Measurements from ENCODE around the gene POU3F3.
A peak's percentile ranks its signal among the peaks of the same experiment; 100 is the strongest.

Gene POU3F3

GRCh38 chr2:104876606-104877570, 23.0 kb downstream of the POU3F3 start:
- no peak for DNase-seq (ENCODE audit: low read depth in 2 of 2)

DNA sequence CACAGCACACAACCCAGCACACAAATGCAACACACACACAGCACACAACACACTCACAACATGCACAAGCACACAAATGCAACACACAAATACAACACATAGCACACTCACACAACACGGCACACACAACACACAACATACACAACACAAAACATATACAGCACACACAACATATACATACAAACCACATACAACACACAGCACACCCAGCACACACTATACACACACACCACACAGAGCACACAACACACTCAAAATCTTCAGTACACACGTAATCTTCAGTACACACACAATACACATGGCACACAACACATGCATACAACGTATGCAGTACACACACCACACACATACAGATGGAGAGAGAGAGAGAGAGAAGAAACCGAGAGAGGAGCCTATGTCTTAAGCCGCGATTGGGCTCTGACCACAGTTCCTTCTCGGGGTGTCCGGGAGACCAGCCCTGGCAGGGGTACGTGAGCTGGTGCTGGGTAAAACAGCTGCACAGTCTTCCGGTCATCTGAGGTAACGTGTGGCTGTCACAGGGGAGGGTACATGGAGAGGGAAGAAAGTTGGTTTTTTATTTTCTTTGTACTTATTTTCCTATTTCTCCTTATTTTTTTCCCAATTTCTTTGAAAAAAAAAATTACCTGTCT, 25.1 kb downstream of the POU3F3 start:
- no peak for DNase-seq (ENCODE audit: low read depth in 2 of 2)

GRCh38 chr2:104880076-104880475, 26.2 kb downstream of the POU3F3 start:
- DNase-seq (ENCODE audit: low read depth in 2 of 2) = no peak

DNA sequence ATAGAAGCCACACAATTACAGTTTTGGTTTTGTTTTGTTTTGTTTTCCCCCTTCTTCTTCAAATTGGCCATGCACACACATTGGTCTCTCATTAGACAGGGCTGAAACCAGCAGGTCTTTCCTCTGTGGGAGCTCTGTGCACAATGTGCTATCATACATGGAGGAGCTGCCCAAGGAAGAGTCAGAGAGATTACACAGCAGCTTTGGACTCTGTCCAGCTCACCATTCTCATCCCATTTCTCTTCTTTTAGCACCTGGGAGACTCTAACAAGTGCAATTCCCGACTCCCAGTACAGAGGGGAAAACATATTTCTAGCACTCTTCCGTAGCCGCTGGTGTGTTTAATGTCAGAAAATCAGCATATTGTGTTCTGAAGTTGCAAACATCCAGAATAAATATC, 29.4 kb downstream of the POU3F3 start:
- DNase-seq (ENCODE audit: low read depth in 2 of 2) = no peak

GRCh38 chr2:104885119-104885782, 31.3 kb downstream of the POU3F3 start:
- DNase-seq (ENCODE audit: low read depth in 2 of 2) = no peak

DNA sequence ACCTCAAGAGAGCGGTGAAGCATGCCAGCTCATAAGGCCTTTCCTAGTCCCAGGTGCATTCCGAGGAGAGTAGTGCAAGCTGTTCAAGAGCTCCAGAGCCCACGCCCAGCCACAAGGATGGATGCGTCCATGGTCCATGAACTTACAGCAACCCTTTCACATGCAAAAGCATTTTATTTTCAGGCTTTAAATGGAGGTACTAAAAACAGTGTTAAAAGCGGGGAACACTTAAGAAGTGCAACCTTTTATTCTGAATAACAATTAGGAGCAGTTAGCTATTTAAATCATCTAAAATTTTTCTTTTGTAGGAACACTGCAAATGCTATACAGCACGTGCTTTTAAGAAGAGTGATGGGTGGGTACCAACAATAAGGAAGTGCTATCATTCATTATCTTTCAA, 33.8 kb downstream of the POU3F3 start:
- DNase-seq (ENCODE audit: low read depth in 2 of 2) = no peak

- no peak for DNase-seq (ENCODE audit: low read depth in 2 of 2)
Measured at GRCh38 chr2:104888489-104889258, 34.8 kb downstream of the POU3F3 start.

DNA sequence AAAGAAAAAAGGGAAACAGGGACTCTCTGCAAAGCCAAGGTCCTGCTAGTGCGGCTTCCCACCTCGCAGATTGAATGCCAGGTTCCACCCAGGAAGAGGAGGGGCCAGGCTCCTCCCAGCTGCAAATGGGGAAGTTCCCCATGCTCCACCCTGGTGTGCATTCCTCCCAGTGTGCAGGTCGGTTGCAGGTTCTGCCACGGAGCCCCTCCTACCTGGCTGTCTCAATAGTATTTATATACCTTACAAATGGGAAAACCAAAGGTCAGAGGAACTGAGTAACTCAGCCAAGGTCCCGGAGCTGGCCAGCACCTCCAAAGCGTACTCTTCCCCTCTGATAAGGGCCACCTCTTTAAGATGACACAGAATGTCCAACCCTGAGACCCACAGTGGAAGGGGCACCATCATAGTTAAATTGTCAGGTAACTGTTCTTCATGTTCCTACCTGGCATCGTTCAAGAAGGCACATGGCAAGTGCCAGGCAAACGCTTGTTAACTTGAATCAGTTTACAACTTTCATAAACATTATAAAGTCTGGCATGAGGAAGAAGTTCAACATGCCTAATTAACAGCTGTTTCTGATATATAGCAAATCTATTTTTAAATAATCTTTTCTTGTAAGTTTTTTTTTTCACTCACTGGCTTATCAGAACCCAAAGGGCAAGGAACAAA, 35.5 kb downstream of the POU3F3 start:
- no peak for DNase-seq (ENCODE audit: low read depth in 2 of 2)

GRCh38 chr2:104889960-104890684, 36.2 kb downstream of the POU3F3 start:
- DNase-seq (ENCODE audit: low read depth in 2 of 2) = no peak

- DNase-seq (ENCODE audit: low read depth in 2 of 2) = no peak
Measured at GRCh38 chr2:104890685-104891069, 36.8 kb downstream of the POU3F3 start.

- no peak for DNase-seq (ENCODE audit: low read depth in 2 of 2)
Measured at GRCh38 chr2:104891145-104891544, 37.2 kb downstream of the POU3F3 start.

DNA sequence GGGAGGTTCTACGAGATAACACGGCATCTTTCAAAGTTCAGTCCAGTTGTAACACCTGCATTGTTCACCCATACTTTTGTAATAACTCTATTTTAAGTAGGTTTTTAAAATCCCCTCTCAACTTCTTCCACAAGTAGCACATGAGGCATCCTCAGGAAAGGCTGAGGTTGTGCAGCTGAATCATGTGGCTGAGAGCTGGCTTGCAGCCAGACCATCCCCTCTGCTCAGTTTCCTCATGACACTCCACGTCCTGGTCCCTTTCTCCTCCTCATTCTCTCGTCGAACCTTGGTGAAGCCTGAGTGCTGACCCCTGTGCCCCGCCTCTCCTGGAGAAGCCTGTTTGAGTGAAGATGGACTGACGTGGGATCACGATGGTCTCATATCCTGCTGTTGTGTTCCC, 42.5 kb downstream of the POU3F3 start:
- no peak for DNase-seq (ENCODE audit: low read depth in 2 of 2)

DNA sequence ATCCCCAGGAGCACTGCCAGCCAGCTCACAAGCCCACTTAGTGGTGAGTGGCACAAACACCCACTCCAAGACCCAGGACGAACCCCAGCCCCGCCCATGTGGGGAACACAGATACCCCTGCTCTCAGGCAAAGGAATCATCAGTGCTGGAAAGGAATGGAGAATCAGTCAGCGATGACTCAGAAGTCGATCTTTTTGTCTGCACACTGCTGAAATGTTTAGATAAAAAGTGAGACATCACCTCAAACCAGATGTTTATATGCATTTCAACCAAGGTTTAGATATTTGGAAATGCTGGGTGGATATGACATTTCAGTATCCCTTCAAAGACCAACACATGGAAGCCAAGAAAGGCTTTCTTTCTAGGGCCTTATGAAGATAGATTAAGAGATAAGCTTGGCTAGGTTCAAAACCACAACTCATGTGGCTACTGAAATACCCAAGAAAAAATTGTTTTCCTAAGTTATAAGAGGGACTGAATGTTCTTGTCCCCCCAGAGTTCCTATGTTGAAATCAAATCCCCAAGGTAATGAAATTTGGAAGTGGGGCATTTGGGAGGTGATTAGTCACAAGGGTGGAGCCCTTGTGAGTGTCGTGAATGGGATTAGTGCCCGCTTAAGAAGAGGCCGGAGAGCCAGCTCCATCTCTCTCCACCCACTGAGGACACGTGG, 43.7 kb downstream of the POU3F3 start:
- peak; percentile 32 to 36 for DNase-seq (ENCODE audit: low read depth in 2 of 2)

DNA sequence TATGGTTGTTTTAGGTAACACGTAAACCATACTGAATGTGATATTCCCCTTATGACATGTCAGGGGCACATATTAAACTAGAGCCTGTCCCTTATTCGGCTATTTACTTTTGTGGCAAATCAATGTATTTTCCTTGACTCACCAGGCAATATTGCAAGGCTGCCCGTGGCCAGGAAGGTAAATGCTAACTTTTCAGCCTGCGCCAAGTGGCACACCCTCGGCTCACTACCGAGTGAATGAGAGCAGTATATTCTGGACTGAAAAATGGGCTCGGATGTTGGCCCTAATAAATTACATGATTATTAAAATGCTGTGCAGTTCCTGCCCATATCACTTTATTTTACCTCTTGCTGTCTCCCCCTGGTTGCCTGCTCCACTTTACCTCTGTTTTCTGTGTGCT, 46.7 kb downstream of the POU3F3 start:
- DNase-seq (ENCODE audit: low read depth in 2 of 2) = no peak

- no peak for DNase-seq (ENCODE audit: low read depth in 2 of 2)
Measured at GRCh38 chr2:104901037-104901881, 47.3 kb downstream of the POU3F3 start.

DNA sequence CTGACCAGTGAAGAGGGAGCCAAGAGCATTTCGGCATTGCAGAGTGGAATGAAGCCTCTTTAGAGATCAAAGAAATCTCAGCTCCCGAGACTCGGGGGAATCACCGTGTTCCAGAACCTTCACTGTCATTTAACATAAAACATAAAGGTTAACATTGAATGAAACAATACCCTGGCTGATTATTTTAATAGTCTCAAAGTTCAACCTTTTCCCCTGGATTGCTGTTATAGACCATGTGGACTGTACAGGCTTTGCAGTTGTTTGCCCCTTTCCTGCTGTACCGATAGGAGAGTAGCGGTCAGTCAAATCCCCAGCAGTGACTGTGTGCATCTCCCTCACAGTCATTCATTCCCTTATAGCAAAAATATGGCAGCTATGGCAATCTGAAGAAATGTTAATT, 48.4 kb downstream of the POU3F3 start:
- no peak for DNase-seq (ENCODE audit: low read depth in 2 of 2)

Measured in fibroblast of skin of left quadriceps (primary cell).